Endothelial cell of umbilical vein (primary cell): ENCODE results near the gene SEPTIN5. TPM values are rescaled to one million over a fixed set of nuclear protein-coding genes. Genes with fewer than 3 reads are reported as not detected.

Experiments
- BruUV-seq: library from RNA; stranded (reverse); fragments of 400-500 nt; replicated peaks from 2 replicates; lab custom pipeline; 2021; lab: Mats Ljungman, UMichigan
- CTCF ChIA-PET: fragments of 300-600, 350-600 bp; sonication (Branson Sonifier 250); formaldehyde crosslinking; loops from one replicate; lab custom pipeline; 2021; ENCODE audit warnings: antibody characterized with exemption, inconsistent platforms; lab: Charles Lee
- POLR2A ChIA-PET: fragments of 300-600, 350-600 bp; sonication (Branson Sonifier 250); formaldehyde crosslinking; loops from one replicate; lab custom pipeline; 2021; ENCODE audit warnings: antibody characterized with exemption, inconsistent platforms; lab: Charles Lee
- DNase-seq: peaks from one replicate; pipeline ENCODE4 v3.0.0-alpha.2; 2011; ENCODE audit warnings: low read depth, low spot score
- FAIRE-seq: peaks from 2 replicates; lab custom pipeline; 2011; peaks lifted over from hg19 to GRCh38; lab: Jason Lieb, UNC
- H2AFZ ChIP-seq: 2 replicates; pipeline ENCODE4 v1.6.0; 2012; ENCODE audit warnings: low read depth, low read length, control low read depth, inconsistent platforms
- H3K27ac ChIP-seq: 2 replicates; pipeline ENCODE4 v1.5.1; 2011; ENCODE audit warnings: low read depth, mild to moderate bottlenecking, control low read depth, low read length, moderate library complexity; ENCODE audit not compliant: insufficient read depth
- H3K27me3 ChIP-seq, 2 experiments: 2 replicates each; pipeline versions ENCODE4 v1.6.0 to v1.6.1; 2011; ENCODE audit warnings: low read length in 2 of 2, mixed read lengths in 1 of 2; ENCODE audit not compliant: control insufficient read depth in 2 of 2, insufficient read depth in 2 of 2
- H3K36me3 ChIP-seq, 2 experiments: 2 replicates in 1 of 2; 3 replicates in 1 of 2; pipeline ENCODE4 v1.5.1; 2011; ENCODE audit warnings: low read length in 2 of 2, mild to moderate bottlenecking in 1 of 2, moderate library complexity in 1 of 2; ENCODE audit not compliant: control insufficient read depth in 2 of 2, insufficient read depth in 2 of 2; ENCODE audit errors: extremely low read depth in 1 of 2
- H3K4me1 ChIP-seq: 3 replicates; pipeline ENCODE4 v1.5.1; 2011; ENCODE audit warnings: mild to moderate bottlenecking, low read length; ENCODE audit not compliant: control insufficient read depth, insufficient read depth; ENCODE audit errors: extremely low read depth
- H3K4me2 ChIP-seq: 2 replicates; pipeline ENCODE4 v1.6.1; 2011; ENCODE audit warnings: low read length, control low read depth, mixed read lengths; ENCODE audit not compliant: insufficient read depth
- H3K4me3 ChIP-seq, 3 experiments: fragments of 200-600 bp in 1 of 3; sonication (generic), shearing (Covaris generic) in 1 of 3; replicated peaks in 1 of 3; 2 replicates each; pipeline ENCODE4 v1.5.1; 2011 to 2016; ENCODE audit warnings: control low read depth in 3 of 3, low read length in 3 of 3, mild to moderate bottlenecking in 2 of 3, inconsistent platforms in 1 of 3, low read depth in 1 of 3, moderate library complexity in 1 of 3; ENCODE audit not compliant: insufficient read depth in 1 of 3
- H3K79me2 ChIP-seq: 2 replicates; pipeline ENCODE4 v1.6.0; 2012; ENCODE audit warnings: low read length, inconsistent platforms; ENCODE audit not compliant: control insufficient read depth, insufficient read depth
- H3K9ac ChIP-seq: replicated peaks from 2 replicates; pipeline ENCODE3; 2011; ENCODE audit warnings: low read length, control low read depth; ENCODE audit not compliant: insufficient read depth; ENCODE audit errors: extremely low read depth
- H3K9me1 ChIP-seq: replicated peaks from 3 replicates; pipeline ENCODE4 v1.6.0; 2011; ENCODE audit warnings: mild to moderate bottlenecking, low read length; ENCODE audit not compliant: control insufficient read depth, insufficient read depth; ENCODE audit errors: extremely low read depth
- H3K9me3 ChIP-seq: replicated peaks from 2 replicates; pipeline ENCODE4 v1.5.1; 2012; ENCODE audit warnings: low read length, inconsistent platforms; ENCODE audit not compliant: control insufficient read depth, insufficient read depth
- H4K20me1 ChIP-seq: replicated peaks from 2 replicates; pipeline ENCODE3; 2011; ENCODE audit warnings: mild to moderate bottlenecking, low read length; ENCODE audit not compliant: control insufficient read depth, insufficient read depth; ENCODE audit errors: extremely low read depth
- GATA2 ChIP-seq: IDR thresholded peaks from 2 replicates; pipeline ENCODE4 v1.7.0; 2011; ENCODE audit warnings: low read depth, mild to moderate bottlenecking, moderate library complexity, mixed read lengths, low read length; ENCODE audit not compliant: insufficient read length, insufficient read depth
- JUN ChIP-seq: IDR thresholded peaks from 2 replicates; pipeline ENCODE4 v1.6.1; 2011; ENCODE audit warnings: borderline replicate concordance, low read depth; ENCODE audit not compliant: insufficient read length, insufficient read depth
- MAX ChIP-seq: IDR thresholded peaks from 2 replicates; pipeline ENCODE4 v1.6.1; 2011; ENCODE audit not compliant: insufficient read depth, insufficient read length
- POLR2A ChIP-seq: IDR thresholded peaks from 2 replicates; pipeline ENCODE4 v1.6.1; 2012; ENCODE audit warnings: low read depth, mild to moderate bottlenecking, control low read depth, low read length
- POLR2AphosphoS5 ChIP-seq: IDR thresholded peaks from 2 replicates; pipeline ENCODE4 v1.6.1; 2012; ENCODE audit warnings: low read depth, mild to moderate bottlenecking, control low read depth, low read length, moderate library complexity; ENCODE audit not compliant: insufficient read depth
- dilution Hi-C: fragments of 300-500 bp; cut with MboI; formaldehyde crosslinking; loops from one replicate; pipeline ENCODE4 v1.15.0; 2019; ENCODE audit warnings: low sequenced_read_pairs; ENCODE audit not compliant: extremely low pct_ligation_motif_present
- intact Hi-C: fragments of 100-400 bp; cut with micrococcal nuclease; formaldehyde crosslinking; loops from one replicate; pipeline ENCODE4 v1.10.0; 2022
- polyA plus RNA-seq, 4 experiments: library from polyadenylated mRNA; depleted of rRNA in 3 of 4; stranded (reverse) in 3 of 4; unstranded in 1 of 4; fragments of >200 nt; gene quantifications; 2 replicates each; pipeline versions ENCODE4 v1.2.1 to v1.2.3, GENCODE V29; 2011 to 2012; ENCODE audit warnings: missing spikeins in 1 of 4
- total RNA-seq: library from RNA; stranded (reverse); gene quantifications from 2 replicates; pipeline ENCODE4 v1.2.3, GENCODE V29; 2021

The SEPTIN5 gene
- total and polyA plus RNA-seq, 2 donors (not counting 3 experiments of a cell fraction or from before 2014, with no cell fraction given): 31.1 to 35.8 TPM

- CTCF ChIA-PET: interaction anchor here (1.2 to 3.5 kb wide), 4 partner anchors 20 to 159 kb away, joined by 3 to 20 read pairs (median 10); no protein-coding TSS in a partner anchor
- intact Hi-C loops: no loop called here
- Histone ChIP-seq H3K4me3 (no peak overlapping the region), H3K27ac (no peak overlapping the region), H3K4me2 (no peak overlapping the region), H3K4me1 (peaks cover 5% of the 10 kb centered on the region), H3K27me3 (peaks cover 14 to 21% of the 10 kb centered on the region in 2 experiments), H3K79me2 (no peaks in the 10 kb centered on the region), H3K36me3 (no peaks in the 10 kb centered on the region), H2AFZ (no peak overlapping the region), H3K9ac (no peak overlapping the region), H3K9me1 (no peaks in the 10 kb centered on the region), H3K9me3 (no peaks in the 10 kb centered on the region), H4K20me1 (no peaks in the 10 kb centered on the region)
- BruUV-seq: no TSS peak
- dilution Hi-C loops: no loop called here
- DNase-seq (no peak), FAIRE-seq (no peak)
- POLR2A ChIA-PET: no interaction called here
- no peak for TF ChIP-seq POLR2A
- no peak for TF ChIP-seq MAX
- TF ChIP-seq POLR2AphosphoS5: no peak
- no peak for TF ChIP-seq GATA2
- TF ChIP-seq JUN: no peak
Observed at GRCh38 chr22:19750507-19751490, 36.5 kb downstream of the SEPTIN5 start.
